ENCODE results near the gene MYMK.

Gene MYMK

GRCh38 chr9:133539991-133540697 is 15.4 kb upstream of the MYMK start:
- no peak overlapping the region for H2BK120ac ChIP-seq (ENCODE audit: low read depth, low read length)
- H3K4me2 ChIP-seq (ENCODE audit: low read length, poor library complexity, severe bottlenecking), result no peak overlapping the region
- H3K36me3 ChIP-seq (ENCODE audit: control insufficient read depth in 1 of 2, insufficient read depth in 2 of 2, low read depth in 1 of 2, low read length in 2 of 2), result no peaks in the 10 kb centered on the region
- H3K27ac ChIP-seq (ENCODE audit: low read length, poor library complexity, severe bottlenecking), result no peak overlapping the region
- H3K18ac ChIP-seq (ENCODE audit: low read depth in 1 of 2, low read length in 2 of 2), result no peak overlapping the region
- H2BK5ac ChIP-seq (ENCODE audit: low read depth, low read length, poor library complexity, severe bottlenecking), result no peak overlapping the region
- H3K27me3 ChIP-seq (ENCODE audit: control insufficient read depth in 1 of 2, insufficient read depth in 1 of 2, low read length in 2 of 2), result peaks cover 65 to 70% of the 10 kb centered on the region in 2 experiments
- 73% methylated on average over 22 of the region's 22 CpGs for WGBS
- no peak overlapping the region for H2BK12ac ChIP-seq (ENCODE audit: low read length in 2 of 2)
- H4K8ac ChIP-seq (ENCODE audit: low read length), result no peak overlapping the region
- DNase-seq, result no peak
- H3K79me1 ChIP-seq (replicated peaks; ENCODE audit: low read length, poor library complexity, severe bottlenecking), result no peaks in the 10 kb centered on the region
- H3K14ac ChIP-seq (ENCODE audit: low read length in 2 of 2), result no peak overlapping the region
- no peak overlapping the region for H4K91ac ChIP-seq (ENCODE audit: low read length)
- H2BK15ac ChIP-seq (ENCODE audit: low read depth, poor library complexity, severe bottlenecking), result no peak overlapping the region
- H3K23ac ChIP-seq (ENCODE audit: low read length in 2 of 2), result peak overlapping the region in 1 of 2 experiments; percentile 17
- H3K4me1 ChIP-seq (ENCODE audit: control insufficient read depth, insufficient read depth, low read depth, low read length), result peaks cover 2% of the 10 kb centered on the region
- H3K4ac ChIP-seq (ENCODE audit: low read depth in 1 of 2, low read length in 2 of 2), result no peak overlapping the region
- no peak overlapping the region for H3K9ac ChIP-seq (ENCODE audit: low read length)
- H3K9me3 ChIP-seq (ENCODE audit: control insufficient read depth, low read length), result no peaks in the 10 kb centered on the region
- no peak overlapping the region for H2AFZ ChIP-seq (ENCODE audit: low read depth, low read length)
- H2AK5ac ChIP-seq (ENCODE audit: low read length, severe bottlenecking), result no peak overlapping the region
- no peak overlapping the region for H3K4me3 ChIP-seq (ENCODE audit: insufficient read depth in 1 of 2, low read depth in 1 of 2, low read length in 2 of 2)

- Histone ChIP-seq H2BK12ac (ENCODE audit: low read length in 2 of 2) (no peak overlapping the region), H3K9ac (ENCODE audit: low read length) (no peak overlapping the region), H3K9me3 (ENCODE audit: control insufficient read depth, low read length) (no peaks in the 10 kb centered on the region), H3K18ac (ENCODE audit: low read depth in 1 of 2, low read length in 2 of 2) (peak overlapping the region in 1 of 2 experiments; percentile 21), H2BK5ac (ENCODE audit: low read depth, low read length, poor library complexity, severe bottlenecking) (no peak overlapping the region), H3K27me3 (ENCODE audit: control insufficient read depth in 1 of 2, insufficient read depth in 1 of 2, low read length in 2 of 2) (peaks cover 61 to 67% of the 10 kb centered on the region in 2 experiments), H3K23ac (ENCODE audit: low read length in 2 of 2) (no peak overlapping the region), H3K4me1 (ENCODE audit: control insufficient read depth, insufficient read depth, low read depth, low read length) (peaks cover 10% of the 10 kb centered on the region), H3K79me1 (replicated peaks; ENCODE audit: low read length, poor library complexity, severe bottlenecking) (no peaks in the 10 kb centered on the region), H4K8ac (ENCODE audit: low read length) (no peak overlapping the region), H3K36me3 (ENCODE audit: control insufficient read depth in 1 of 2, insufficient read depth in 2 of 2, low read depth in 1 of 2, low read length in 2 of 2) (no peaks in the 10 kb centered on the region), H3K4me2 (ENCODE audit: low read length, poor library complexity, severe bottlenecking) (no peak overlapping the region), H2BK15ac (ENCODE audit: low read depth, poor library complexity, severe bottlenecking) (no peak overlapping the region), H2BK120ac (ENCODE audit: low read depth, low read length) (no peak overlapping the region), H2AK5ac (ENCODE audit: low read length, severe bottlenecking) (no peak overlapping the region), H3K27ac (ENCODE audit: low read length, poor library complexity, severe bottlenecking) (no peak overlapping the region), H3K4ac (ENCODE audit: low read depth in 1 of 2, low read length in 2 of 2) (no peak overlapping the region), H4K91ac (ENCODE audit: low read length) (peak overlapping the region; percentile 5), H3K4me3 (ENCODE audit: insufficient read depth in 1 of 2, low read depth in 1 of 2, low read length in 2 of 2) (no peak overlapping the region), H2AFZ (ENCODE audit: low read depth, low read length) (peak overlapping the region; percentile 15), H3K14ac (ENCODE audit: low read length in 2 of 2) (peak overlapping the region in 1 of 2 experiments; percentile 69)
- WGBS, result 79% methylated on average over 47 of the region's 47 CpGs
- no peak for DNase-seq
Measured at GRCh38 chr9:133538851-133539833, 14.4 kb upstream of the MYMK start.

GRCh38 chr9:133538176-133538575 is 13.4 kb upstream of the MYMK start:
- Histone ChIP-seq H2BK15ac (ENCODE audit: low read depth, poor library complexity, severe bottlenecking) (no peak overlapping the region), H3K18ac (ENCODE audit: low read depth in 1 of 2, low read length in 2 of 2) (no peak overlapping the region), H3K27me3 (ENCODE audit: control insufficient read depth in 1 of 2, insufficient read depth in 1 of 2, low read length in 2 of 2) (peaks cover 53 to 67% of the 10 kb centered on the region in 2 experiments), H3K79me1 (replicated peaks; ENCODE audit: low read length, poor library complexity, severe bottlenecking) (no peaks in the 10 kb centered on the region), H3K4ac (ENCODE audit: low read depth in 1 of 2, low read length in 2 of 2) (no peak overlapping the region), H2BK5ac (ENCODE audit: low read depth, low read length, poor library complexity, severe bottlenecking) (no peak overlapping the region), H3K4me2 (ENCODE audit: low read length, poor library complexity, severe bottlenecking) (no peak overlapping the region), H4K91ac (ENCODE audit: low read length) (no peak overlapping the region), H3K4me3 (ENCODE audit: insufficient read depth in 1 of 2, low read depth in 1 of 2, low read length in 2 of 2) (no peak overlapping the region), H3K4me1 (ENCODE audit: control insufficient read depth, insufficient read depth, low read depth, low read length) (peaks cover 14% of the 10 kb centered on the region), H4K8ac (ENCODE audit: low read length) (no peak overlapping the region), H3K36me3 (ENCODE audit: control insufficient read depth in 1 of 2, insufficient read depth in 2 of 2, low read depth in 1 of 2, low read length in 2 of 2) (no peaks in the 10 kb centered on the region), H3K14ac (ENCODE audit: low read length in 2 of 2) (no peak overlapping the region), H2AK5ac (ENCODE audit: low read length, severe bottlenecking) (no peak overlapping the region), H2AFZ (ENCODE audit: low read depth, low read length) (no peak overlapping the region), H3K23ac (ENCODE audit: low read length in 2 of 2) (no peak overlapping the region), H2BK12ac (ENCODE audit: low read length in 2 of 2) (no peak overlapping the region), H3K9ac (ENCODE audit: low read length) (no peak overlapping the region), H3K9me3 (ENCODE audit: control insufficient read depth, low read length) (no peaks in the 10 kb centered on the region), H2BK120ac (ENCODE audit: low read depth, low read length) (no peak overlapping the region), H3K27ac (ENCODE audit: low read length, poor library complexity, severe bottlenecking) (no peak overlapping the region)
- 95% methylated on average over 14 of the region's 14 CpGs for WGBS
- DNase-seq, result no peak

GRCh38 chr9:133537257-133537656 is 12.5 kb upstream of the MYMK start:
- no peak overlapping the region for H2BK120ac ChIP-seq (ENCODE audit: low read depth, low read length)
- no peak overlapping the region for H4K8ac ChIP-seq (ENCODE audit: low read length)
- peak overlapping the region; percentile 40 for H2BK15ac ChIP-seq (ENCODE audit: low read depth, poor library complexity, severe bottlenecking)
- no peak overlapping the region for H3K9ac ChIP-seq (ENCODE audit: low read length)
- H3K14ac ChIP-seq (ENCODE audit: low read length in 2 of 2), result peak overlapping the region in 1 of 2 experiments; percentile 26
- no peak for DNase-seq
- no peak overlapping the region for H3K4me2 ChIP-seq (ENCODE audit: low read length, poor library complexity, severe bottlenecking)
- 94% methylated on average over 14 of the region's 16 CpGs for WGBS
- no peak overlapping the region for H3K23ac ChIP-seq (ENCODE audit: low read length in 2 of 2)
- peaks cover 17% of the 10 kb centered on the region for H3K4me1 ChIP-seq (ENCODE audit: control insufficient read depth, insufficient read depth, low read depth, low read length)
- peaks cover 54 to 75% of the 10 kb centered on the region in 2 experiments for H3K27me3 ChIP-seq (ENCODE audit: control insufficient read depth in 1 of 2, insufficient read depth in 1 of 2, low read length in 2 of 2)
- no peaks in the 10 kb centered on the region for H3K36me3 ChIP-seq (ENCODE audit: control insufficient read depth in 1 of 2, insufficient read depth in 2 of 2, low read depth in 1 of 2, low read length in 2 of 2)
- H3K18ac ChIP-seq (ENCODE audit: low read depth in 1 of 2, low read length in 2 of 2), result no peak overlapping the region
- no peaks in the 10 kb centered on the region for H3K9me3 ChIP-seq (ENCODE audit: control insufficient read depth, low read length)
- H3K79me1 ChIP-seq (replicated peaks; ENCODE audit: low read length, poor library complexity, severe bottlenecking), result no peaks in the 10 kb centered on the region
- H2BK5ac ChIP-seq (ENCODE audit: low read depth, low read length, poor library complexity, severe bottlenecking), result no peak overlapping the region
- H3K4me3 ChIP-seq (ENCODE audit: insufficient read depth in 1 of 2, low read depth in 1 of 2, low read length in 2 of 2), result peak overlapping the region in 1 of 2 experiments; percentile 39
- no peak overlapping the region for H3K4ac ChIP-seq (ENCODE audit: low read depth in 1 of 2, low read length in 2 of 2)
- H2BK12ac ChIP-seq (ENCODE audit: low read length in 2 of 2), result no peak overlapping the region
- no peak overlapping the region for H3K27ac ChIP-seq (ENCODE audit: low read length, poor library complexity, severe bottlenecking)
- H4K91ac ChIP-seq (ENCODE audit: low read length), result no peak overlapping the region
- no peak overlapping the region for H2AFZ ChIP-seq (ENCODE audit: low read depth, low read length)
- H2AK5ac ChIP-seq (ENCODE audit: low read length, severe bottlenecking), result no peak overlapping the region
